Measurements from ENCODE around the gene PARPBP. TPM values are rescaled to one million over a fixed set of nuclear protein-coding genes. Genes with fewer than 3 reads are reported as not detected.
A peak's percentile ranks its signal among the peaks of the same experiment; 100 is the strongest.
"Not testable (repeated sequence)": the region's sequence is repeated elsewhere in the genome, so short reads cannot be mapped to it uniquely, and the experiment has no call there.

The PARPBP gene, protein sequence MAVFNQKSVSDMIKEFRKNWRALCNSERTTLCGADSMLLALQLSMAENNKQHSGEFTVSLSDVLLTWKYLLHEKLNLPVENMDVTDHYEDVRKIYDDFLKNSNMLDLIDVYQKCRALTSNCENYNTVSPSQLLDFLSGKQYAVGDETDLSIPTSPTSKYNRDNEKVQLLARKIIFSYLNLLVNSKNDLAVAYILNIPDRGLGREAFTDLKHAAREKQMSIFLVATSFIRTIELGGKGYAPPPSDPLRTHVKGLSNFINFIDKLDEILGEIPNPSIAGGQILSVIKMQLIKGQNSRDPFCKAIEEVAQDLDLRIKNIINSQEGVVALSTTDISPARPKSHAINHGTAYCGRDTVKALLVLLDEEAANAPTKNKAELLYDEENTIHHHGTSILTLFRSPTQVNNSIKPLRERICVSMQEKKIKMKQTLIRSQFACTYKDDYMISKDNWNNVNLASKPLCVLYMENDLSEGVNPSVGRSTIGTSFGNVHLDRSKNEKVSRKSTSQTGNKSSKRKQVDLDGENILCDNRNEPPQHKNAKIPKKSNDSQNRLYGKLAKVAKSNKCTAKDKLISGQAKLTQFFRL
- total RNA-seq (2014; rRNA removed; shearing (Covaris generic); ENCODE audit: low replicate concordance) = 10.9 and 13.9 TPM in 2 replicates

DNA sequence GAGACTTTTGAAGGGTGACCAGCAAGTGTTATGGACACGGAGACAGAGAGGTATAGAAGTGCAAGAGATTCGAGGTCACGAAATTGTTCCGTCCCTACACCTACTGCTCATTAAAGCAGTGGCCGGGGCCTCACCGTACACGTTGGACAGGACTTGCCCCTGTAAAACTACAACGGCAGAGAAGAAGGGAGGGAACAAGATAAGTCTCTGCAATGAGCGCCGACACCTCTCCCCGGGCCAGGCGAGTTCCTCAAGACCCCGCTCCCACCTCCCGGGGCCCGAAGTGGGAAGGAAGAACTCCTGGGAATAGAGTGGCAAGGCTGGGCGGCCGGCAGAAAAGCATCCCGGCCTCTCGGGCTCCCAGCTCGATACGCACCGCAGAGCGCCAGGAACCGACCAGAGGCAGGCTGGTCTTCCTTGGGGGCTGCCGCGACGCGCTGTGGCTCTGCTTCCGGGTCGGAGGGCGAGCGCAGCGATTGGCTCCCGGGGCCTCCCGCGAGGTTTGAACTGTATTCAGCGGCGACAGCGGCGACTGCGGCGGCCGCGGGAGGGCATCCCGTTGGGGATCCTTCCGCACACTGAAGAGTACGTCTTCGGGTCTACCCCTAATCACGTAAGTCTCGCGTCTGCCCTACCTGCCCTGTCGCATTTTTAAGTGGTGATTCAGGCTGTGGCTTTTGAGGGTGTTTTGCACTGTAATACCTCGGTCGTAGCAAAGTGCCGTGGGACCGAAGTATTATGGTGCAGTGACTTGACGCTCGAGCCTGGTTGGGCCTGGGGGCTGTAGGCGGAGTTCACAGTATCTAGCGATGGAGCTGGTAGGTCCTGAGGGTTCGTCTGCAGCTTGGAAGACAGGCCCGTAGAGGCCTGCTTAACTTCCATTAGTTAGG, at the start of gene PARPBP, which contains the start of gene NUP37:
Gene PARPBP (plus strand): TSS at position 510 of the 890 bp plus-strand sequence. CDS start 3,706 bp downstream, outside the sequence.
Gene NUP37 (minus strand): TSS at position 441 of the 890 bp plus-strand sequence. CDS start 1,596 bp downstream, outside the sequence.
- DNase-seq (ENCODE audit: low read depth) = peak; percentile 85
- in situ Hi-C loops (cut with HindIII; ENCODE audit: low pct_unique_long_range_greater_than_20kb, low sequenced_read_pairs) = no loop called here

GRCh38 chr12:102072092-102072491, 47.9 kb upstream of the PARPBP start:
- DNase-seq (ENCODE audit: low read depth); in situ Hi-C loops (cut with HindIII; ENCODE audit: low pct_unique_long_range_greater_than_20kb, low sequenced_read_pairs): not testable (repeated sequence)

DNA sequence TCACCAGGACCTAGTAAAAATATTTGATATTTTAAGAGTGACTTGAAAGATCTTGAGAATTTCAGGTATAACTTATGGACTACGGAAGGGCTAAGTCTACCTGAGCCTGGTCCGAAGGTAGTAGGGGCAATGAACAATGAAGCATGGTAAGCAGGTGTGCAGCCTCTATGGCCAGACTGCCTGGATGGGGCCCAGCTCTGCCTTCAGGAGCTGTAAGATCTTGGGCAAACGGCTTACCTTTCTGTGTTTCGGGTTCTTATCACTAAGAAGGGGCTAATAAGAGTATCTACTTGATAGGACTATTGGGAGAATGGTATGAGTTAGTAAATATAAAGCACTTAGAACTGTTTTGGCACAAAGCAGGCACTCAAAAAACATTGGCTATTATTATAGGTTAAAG, 39.1 kb upstream of the PARPBP start:
- in situ Hi-C loops (cut with HindIII; ENCODE audit: low pct_unique_long_range_greater_than_20kb, low sequenced_read_pairs) = no loop called here
- no peak for DNase-seq (ENCODE audit: low read depth)

GRCh38 chr12:102089228-102089835, 30.7 kb upstream of the PARPBP start:
- in situ Hi-C loops (cut with HindIII; ENCODE audit: low pct_unique_long_range_greater_than_20kb, low sequenced_read_pairs); DNase-seq (ENCODE audit: low read depth): not testable (repeated sequence)

DNA sequence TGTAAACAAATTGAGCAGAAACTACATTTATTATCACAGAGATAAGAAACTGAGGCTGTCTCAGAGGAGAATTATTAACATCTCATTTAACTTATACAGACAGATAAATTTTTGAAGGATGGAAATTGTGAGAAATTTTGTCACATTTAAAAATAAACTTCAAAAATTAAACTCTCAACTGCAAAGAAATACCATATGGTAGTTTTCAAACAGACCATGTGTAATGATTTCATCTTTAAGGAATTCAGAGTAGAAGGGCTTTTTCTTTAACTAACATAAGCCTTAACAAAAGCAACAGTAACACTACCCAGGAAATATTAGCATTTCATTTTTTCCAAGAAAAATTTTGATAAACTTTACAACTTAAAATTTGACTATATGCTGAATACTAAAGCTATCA, 26.7 kb upstream of the PARPBP start:
- no peak for DNase-seq (ENCODE audit: low read depth)
- in situ Hi-C loops (cut with HindIII; ENCODE audit: low pct_unique_long_range_greater_than_20kb, low sequenced_read_pairs) = no loop called here

GRCh38 chr12:102095677-102096263, 24.2 kb upstream of the PARPBP start:
- no peak for DNase-seq (ENCODE audit: low read depth)
- in situ Hi-C loops (cut with HindIII; ENCODE audit: low pct_unique_long_range_greater_than_20kb, low sequenced_read_pairs) = no loop called here

DNA sequence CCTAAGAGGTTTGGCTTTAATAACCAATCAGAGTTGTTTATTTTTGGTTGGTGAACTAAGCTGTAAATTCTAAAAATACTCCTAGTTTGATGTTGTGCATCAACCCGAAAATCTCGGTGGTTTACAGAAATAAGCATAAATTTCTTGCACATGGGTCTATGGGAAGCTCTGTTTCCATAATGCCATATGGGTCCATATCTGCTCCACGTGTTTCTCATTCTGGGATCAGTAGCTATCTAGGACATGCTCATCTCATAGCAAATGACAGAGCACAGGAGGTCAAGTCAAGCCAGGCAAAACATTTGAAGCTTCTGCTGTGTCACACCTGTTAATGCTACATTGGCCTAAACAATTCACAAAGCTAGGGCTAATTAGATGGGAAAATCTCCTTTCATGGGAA, 23.1 kb upstream of the PARPBP start:
- in situ Hi-C loops (cut with HindIII; ENCODE audit: low pct_unique_long_range_greater_than_20kb, low sequenced_read_pairs) = no loop called here
- no peak for DNase-seq (ENCODE audit: low read depth)

DNA sequence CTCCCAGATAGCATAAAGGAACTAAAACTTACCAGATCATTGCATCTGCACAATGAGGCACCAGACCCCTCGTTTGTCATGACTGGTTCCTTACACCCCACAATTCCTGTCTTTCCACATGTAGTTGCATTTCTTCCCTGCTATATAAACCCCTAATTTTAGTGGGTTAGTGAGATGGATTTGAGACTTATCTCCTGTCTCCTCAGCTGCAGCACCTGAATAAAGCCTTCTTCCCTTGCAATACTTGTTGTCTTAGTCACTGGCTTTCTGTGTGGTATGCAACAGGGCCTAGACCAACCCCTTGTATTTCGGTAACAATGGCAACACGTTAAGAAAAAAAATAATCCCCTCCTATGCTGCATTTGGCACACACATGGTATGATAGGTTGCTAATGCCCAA, 13.1 kb upstream of the PARPBP start:
- no peak for DNase-seq (ENCODE audit: low read depth)
- in situ Hi-C loops (cut with HindIII; ENCODE audit: low pct_unique_long_range_greater_than_20kb, low sequenced_read_pairs) = no loop called here

DNA sequence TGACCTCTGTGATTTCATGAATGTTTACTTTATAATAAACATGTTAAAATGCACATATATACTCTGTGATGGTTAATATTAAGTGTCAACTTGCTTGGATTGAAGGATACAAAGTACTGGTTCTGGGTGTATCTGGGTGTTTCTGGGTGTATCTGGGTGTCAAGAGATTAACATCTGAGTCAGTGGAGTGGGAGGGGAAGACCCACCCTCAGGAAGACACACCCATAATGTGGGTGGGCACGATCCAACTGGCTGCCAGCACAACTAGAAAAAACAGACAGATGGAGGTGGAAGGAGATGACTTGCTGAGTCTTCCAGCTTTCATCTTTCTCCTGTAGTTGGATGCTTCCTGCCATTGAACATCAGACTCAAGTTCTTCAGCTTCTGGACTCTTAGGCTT, 12.0 kb upstream of the PARPBP start:
- in situ Hi-C loops (cut with HindIII; ENCODE audit: low pct_unique_long_range_greater_than_20kb, low sequenced_read_pairs) = no loop called here
- DNase-seq (ENCODE audit: low read depth) = no peak

DNA sequence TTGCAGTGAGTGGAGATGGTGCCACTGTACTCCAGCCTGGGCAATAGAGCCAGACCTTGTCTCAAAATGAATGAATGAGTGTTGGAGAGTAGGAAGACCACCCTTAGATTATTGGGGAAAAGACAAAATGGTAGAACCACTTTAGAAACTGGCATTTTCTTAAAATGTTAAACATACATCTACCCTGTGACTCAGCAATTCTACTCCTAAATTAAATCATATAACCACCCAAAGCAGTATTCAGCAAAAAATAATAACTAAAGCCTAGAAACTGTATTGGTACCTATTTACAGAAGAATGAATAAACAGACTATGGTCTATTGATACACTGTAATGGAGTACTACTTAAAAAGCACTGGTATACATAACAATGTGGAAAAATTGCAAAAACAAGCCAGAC, 9.2 kb upstream of the PARPBP start:
- no peak for DNase-seq (ENCODE audit: low read depth)
- in situ Hi-C loops (cut with HindIII; ENCODE audit: low pct_unique_long_range_greater_than_20kb, low sequenced_read_pairs) = no loop called here

- in situ Hi-C loops (cut with HindIII; ENCODE audit: low pct_unique_long_range_greater_than_20kb, low sequenced_read_pairs) = no loop called here
- DNase-seq (ENCODE audit: low read depth) = no peak
These were observed 5.8 kb upstream of the PARPBP start for GRCh38 chr12:102114212-102114611.

DNA sequence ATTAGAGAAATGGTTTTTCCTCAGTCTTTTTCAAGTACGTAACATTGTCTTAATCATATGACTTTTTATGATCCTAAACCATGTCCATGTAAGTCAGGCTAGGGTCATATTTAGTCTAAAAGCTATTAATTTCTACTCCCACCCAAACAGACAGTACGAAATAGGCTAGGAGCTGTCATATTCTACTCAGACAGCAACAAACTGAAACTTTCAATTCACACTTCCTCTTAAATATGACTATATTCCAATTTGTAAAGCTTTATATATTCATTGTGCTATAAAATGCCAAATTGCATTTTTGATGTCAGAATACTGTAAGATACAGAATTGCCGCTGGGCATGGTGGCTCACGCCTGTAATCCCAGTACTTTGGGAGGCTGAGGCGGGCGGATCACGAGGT, 3.6 kb upstream of the PARPBP start:
- in situ Hi-C loops (cut with HindIII; ENCODE audit: low pct_unique_long_range_greater_than_20kb, low sequenced_read_pairs) = no loop called here
- no peak for DNase-seq (ENCODE audit: low read depth)

DNA sequence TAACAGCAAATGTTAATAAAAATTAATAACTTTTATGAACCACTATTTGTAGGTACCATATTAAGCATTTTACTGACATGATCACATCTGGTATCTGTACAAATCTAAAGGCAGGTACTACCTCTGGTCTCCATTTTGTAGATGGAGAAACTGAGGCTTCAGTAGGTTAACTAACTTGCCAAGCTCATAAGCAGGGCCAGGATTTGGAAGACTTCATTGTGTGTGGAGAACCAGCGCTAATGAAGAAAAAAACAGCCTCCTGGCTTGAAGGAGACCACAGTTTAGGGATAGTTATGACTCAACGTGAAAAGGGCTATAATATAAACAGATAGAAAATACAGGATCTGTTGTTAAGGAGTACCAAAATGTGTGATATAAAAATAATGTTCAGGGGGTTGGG, 1.1 kb upstream of the PARPBP start:
- DNase-seq (ENCODE audit: low read depth) = no peak
- in situ Hi-C loops (cut with HindIII; ENCODE audit: low pct_unique_long_range_greater_than_20kb, low sequenced_read_pairs) = no loop called here

- in situ Hi-C loops (cut with HindIII; ENCODE audit: low pct_unique_long_range_greater_than_20kb, low sequenced_read_pairs) = no loop called here
- DNase-seq (ENCODE audit: low read depth) = no peak
These were observed 536 bp downstream of the PARPBP start for GRCh38 chr12:102120564-102120873.

GRCh38 chr12:102120886-102121285, 903 bp downstream of the PARPBP start:
- in situ Hi-C loops (cut with HindIII; ENCODE audit: low pct_unique_long_range_greater_than_20kb, low sequenced_read_pairs) = no loop called here
- DNase-seq (ENCODE audit: low read depth) = peak; percentile 21

- in situ Hi-C loops (cut with HindIII; ENCODE audit: low pct_unique_long_range_greater_than_20kb, low sequenced_read_pairs); DNase-seq (ENCODE audit: low read depth): not testable (repeated sequence)
These were observed 1.3 kb downstream of the PARPBP start for GRCh38 chr12:102121328-102121727.

DNA sequence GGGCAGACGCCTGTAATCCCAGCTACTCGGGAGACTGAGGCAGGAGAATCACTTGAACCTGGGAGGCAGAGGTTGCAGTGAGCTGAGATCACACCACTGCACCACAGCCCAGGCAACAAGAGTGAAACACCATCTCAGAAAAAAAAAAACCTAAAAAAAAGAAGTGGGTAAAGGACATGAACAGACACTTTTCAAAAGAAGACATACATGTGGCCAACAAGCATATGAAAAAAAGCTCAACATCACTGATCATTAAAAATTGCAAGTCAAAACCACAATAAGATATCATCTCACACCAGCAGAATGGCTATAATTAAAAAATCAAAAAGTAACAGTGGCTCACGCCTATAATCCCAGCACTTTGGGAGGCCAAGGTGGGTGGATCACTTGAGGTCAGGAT, 10.7 kb downstream of the PARPBP start:
- DNase-seq (ENCODE audit: low read depth) = not testable (repeated sequence)

DNA sequence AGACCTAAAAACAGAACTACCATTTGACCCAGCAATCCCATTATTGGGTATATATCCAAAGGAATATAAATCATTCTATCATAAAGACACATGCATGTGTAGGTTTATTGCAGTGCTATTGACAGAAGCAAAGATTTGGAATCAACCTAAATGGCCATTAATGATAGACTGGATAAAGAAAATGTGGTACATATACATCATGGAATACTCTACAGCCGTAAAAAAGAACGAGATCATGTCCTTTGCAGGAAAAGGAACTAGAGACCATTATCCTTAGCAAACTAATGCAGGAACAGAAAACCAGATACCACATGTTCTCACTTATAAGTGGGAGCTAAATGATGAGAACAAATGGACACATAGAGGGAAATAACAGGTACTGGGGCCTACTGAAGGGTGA, 11.5 kb downstream of the PARPBP start:
- in situ Hi-C loops (cut with HindIII; ENCODE audit: low pct_unique_long_range_greater_than_20kb, low sequenced_read_pairs); DNase-seq (ENCODE audit: low read depth): not testable (repeated sequence)

More for the DNA sequence above, 10.7 kb downstream of the PARPBP start:
- in situ Hi-C loops (cut with HindIII; ENCODE audit: low pct_unique_long_range_greater_than_20kb, low sequenced_read_pairs) = not testable (repeated sequence)
